PC-3 (cell line): ENCODE results near the gene UBE2G1. TPM values are rescaled to one million over a fixed set of nuclear protein-coding genes. Genes with fewer than 3 reads are reported as not detected.

Source experiments
- ATAC-seq: fragments of 200-7000 bp; cut with Tn5 transposase; 2 replicates; pipeline ENCODE4 v1.9.1; 2020; ENCODE audit warnings: mild to moderate bottlenecking, moderate library complexity
- BruUV-seq: library from RNA; stranded (reverse); fragments of 400-500 nt; replicated peaks from 2 replicates; lab custom pipeline; 2021; lab: Mats Ljungman, UMichigan
- CTCF ChIA-PET: fragments of 300-600 bp; sonication (Branson Sonifier 250); formaldehyde crosslinking; loops from one replicate; lab custom pipeline; 2022; ENCODE audit warnings: antibody characterized with exemption; lab: Charles Lee
- POLR2A ChIA-PET: fragments of 300-600 bp; sonication (Branson Sonifier 250); formaldehyde crosslinking; loops from one replicate; lab custom pipeline; 2022; ENCODE audit warnings: antibody characterized with exemption; ENCODE audit not compliant: unreplicated experiment; lab: Charles Lee
- DNase-seq: peaks from one replicate; pipeline ENCODE4 v3.0.0-alpha.2; 2015
- H2AFZ ChIP-seq: fragments of 300-600 bp; sonication (generic); 2 replicates; pipeline ENCODE4 v1.6.0; 2016; ENCODE audit warnings: antibody characterized with exemption, low read length
- H3F3A ChIP-seq: fragments of 300-600 bp; sonication (generic); one replicate; pipeline ENCODE4 v1.6.0; 2017; ENCODE audit warnings: antibody characterized with exemption, low read length, control low read depth, mild to moderate bottlenecking; ENCODE audit not compliant: unreplicated experiment
- H3K27ac ChIP-seq: fragments of 300-600 bp; sonication (generic); 2 replicates; pipeline ENCODE4 v1.5.1; 2016; ENCODE audit warnings: mild to moderate bottlenecking, low read length
- H3K27me3 ChIP-seq: fragments of 300-600 bp; sonication (generic); 2 replicates; pipeline ENCODE4 v1.6.1; 2016; ENCODE audit warnings: low read length, mixed read lengths
- H3K36me3 ChIP-seq: fragments of 300-600 bp; sonication (generic); 2 replicates; pipeline ENCODE4 v1.6.1; 2016; ENCODE audit warnings: low read depth, mixed run types, low read length, mixed read lengths
- H3K4me1 ChIP-seq: fragments of 300-600 bp; sonication (generic); 2 replicates; pipeline ENCODE4 v1.5.1; 2016; ENCODE audit warnings: low read length; ENCODE audit not compliant: insufficient read depth
- H3K4me2 ChIP-seq: fragments of 300-600 bp; sonication (generic); 2 replicates; pipeline ENCODE4 v1.6.0; 2016; ENCODE audit warnings: low read length
- H3K4me3 ChIP-seq: fragments of 300-600 bp; sonication (generic); 2 replicates; pipeline ENCODE4 v1.5.1; 2016; ENCODE audit warnings: mild to moderate bottlenecking, low read length, mixed read lengths
- H3K79me2 ChIP-seq: fragments of 300-600 bp; sonication (generic); 2 replicates; pipeline ENCODE4 v1.6.1; 2017; ENCODE audit warnings: low read length, mixed read lengths
- H3K9ac ChIP-seq: fragments of 300-600 bp; sonication (generic); 2 replicates; pipeline ENCODE4 v1.6.0; 2016; ENCODE audit warnings: mild to moderate bottlenecking, low read length
- H3K9me2 ChIP-seq: fragments of 300-600 bp; sonication (generic); replicated peaks from 2 replicates; pipeline ENCODE4 v1.6.1; 2016; ENCODE audit warnings: mixed run types, low read length, mixed read lengths
- H3K9me3 ChIP-seq: fragments of 300-600 bp; sonication (generic); 2 replicates; pipeline ENCODE4 v1.6.1; 2016; ENCODE audit warnings: low read length, mixed read lengths
- H4K20me1 ChIP-seq: fragments of 300-600 bp; sonication (generic); 2 replicates; pipeline ENCODE4 v1.6.1; 2016; ENCODE audit warnings: low read length, mixed read lengths
- CTCF ChIP-seq: fragments of 300-600 bp; sonication (generic); conservative IDR thresholded peaks from 2 replicates; pipeline ENCODE4 v1.5.1; 2017; ENCODE audit warnings: antibody characterized with exemption, low read depth, mild to moderate bottlenecking, low read length
- EZH2 ChIP-seq: fragments of 300-600 bp; sonication (generic); IDR thresholded peaks from one replicate; pipeline ENCODE4 v1.6.1; 2017; ENCODE audit warnings: antibody characterized with exemption, mild to moderate bottlenecking, low read length; ENCODE audit not compliant: unreplicated experiment
- EZH2phosphoT487 ChIP-seq: fragments of 300-600 bp; sonication (generic); IDR thresholded peaks from 2 replicates; pipeline ENCODE4 v1.6.1; 2018; ENCODE audit warnings: mild to moderate bottlenecking, antibody characterized with exemption, low read length, borderline replicate concordance
- intact Hi-C: fragments of 100-400 bp; cut with micrococcal nuclease; formaldehyde crosslinking; loops from 2 replicates; pipeline ENCODE4 v1.9.0; 2023
- total RNA-seq: library from RNA; depleted of rRNA; stranded (reverse); fragments of >200 nt; gene quantifications from 2 replicates; pipeline ENCODE4 v1.2.3, GENCODE V29; 2014

The UBE2G1 gene
- total RNA-seq, 1 experiment from 2014 or later: 35.8 TPM

GRCh38 chr17:4232168-4232813 is 134.2 kb downstream of the UBE2G1 start:
- Histone ChIP-seq H2AFZ (no peak overlapping the region), H3K9me3 (no peaks in the 10 kb centered on the region), H3K9ac (no peak overlapping the region), H3K36me3 (peaks cover 6% of the 10 kb centered on the region), H3K4me2 (no peak overlapping the region), H4K20me1 (no peaks in the 10 kb centered on the region), H3K4me1 (peaks cover 14% of the 10 kb centered on the region), H3K27ac (no peak overlapping the region), H3K79me2 (no peaks in the 10 kb centered on the region), H3K4me3 (no peak overlapping the region), H3F3A (no peaks in the 10 kb centered on the region), H3K9me2 (no peaks in the 10 kb centered on the region), H3K27me3 (no peaks in the 10 kb centered on the region)
- ATAC-seq (no peak), DNase-seq (no peak)
- intact Hi-C loops: no loop called here
- no TSS peak for BruUV-seq
- TF ChIP-seq EZH2phosphoT487 (no peak), EZH2 (no peak), CTCF (no peak)
- ChIA-PET CTCF (no interaction called here), POLR2A (no interaction called here)

- no TSS peak for BruUV-seq
These were observed 136.6 kb downstream of the UBE2G1 start for GRCh38 chr17:4229627-4230541.

More at GRCh38 chr17:4229627-4230541, 136.6 kb downstream of the UBE2G1 start:
- no peaks in the 10 kb centered on the region for H3F3A ChIP-seq
- H3K9me2 ChIP-seq: no peaks in the 10 kb centered on the region
- peak; percentile 96 for ATAC-seq
- no peak overlapping the region for H3K27ac ChIP-seq
- peaks cover 14% of the 10 kb centered on the region for H3K4me1 ChIP-seq
- peak overlapping the region; percentile 37 for H3K4me2 ChIP-seq
- intact Hi-C loops: no loop called here
- POLR2A ChIA-PET: interaction anchor here (0.7 kb wide), 1 partner anchor 14 kb away, joined by 4 read pairs; no protein-coding TSS in a partner anchor
- no peak overlapping the region for H2AFZ ChIP-seq
- no peaks in the 10 kb centered on the region for H3K9me3 ChIP-seq
- DNase-seq: peak; percentile 75
- peaks cover 6% of the 10 kb centered on the region for H3K36me3 ChIP-seq
- no peaks in the 10 kb centered on the region for H4K20me1 ChIP-seq
- no peak overlapping the region for H3K4me3 ChIP-seq
- H3K9ac ChIP-seq: no peak overlapping the region
- CTCF ChIA-PET: interaction anchor here (0.9 to 1.1 kb wide), 2 partner anchors 14 to 30 kb away, joined by 4 to 5 read pairs; no protein-coding TSS in a partner anchor
- H3K27me3 ChIP-seq: no peaks in the 10 kb centered on the region
- TF ChIP-seq EZH2 (no peak), CTCF (no peak), EZH2phosphoT487 (no peak)
- H3K79me2 ChIP-seq: no peaks in the 10 kb centered on the region
